NCI-H2029 treated with DMSO at 0.1 percent for 48 hours (cell line): ENCODE results near the gene MAP2K6.

Source experiments
- DNase-seq: peaks from one replicate; lab custom pipeline; 2025; lab: John Stamatoyannopoulos, UW

Gene MAP2K6

DNA sequence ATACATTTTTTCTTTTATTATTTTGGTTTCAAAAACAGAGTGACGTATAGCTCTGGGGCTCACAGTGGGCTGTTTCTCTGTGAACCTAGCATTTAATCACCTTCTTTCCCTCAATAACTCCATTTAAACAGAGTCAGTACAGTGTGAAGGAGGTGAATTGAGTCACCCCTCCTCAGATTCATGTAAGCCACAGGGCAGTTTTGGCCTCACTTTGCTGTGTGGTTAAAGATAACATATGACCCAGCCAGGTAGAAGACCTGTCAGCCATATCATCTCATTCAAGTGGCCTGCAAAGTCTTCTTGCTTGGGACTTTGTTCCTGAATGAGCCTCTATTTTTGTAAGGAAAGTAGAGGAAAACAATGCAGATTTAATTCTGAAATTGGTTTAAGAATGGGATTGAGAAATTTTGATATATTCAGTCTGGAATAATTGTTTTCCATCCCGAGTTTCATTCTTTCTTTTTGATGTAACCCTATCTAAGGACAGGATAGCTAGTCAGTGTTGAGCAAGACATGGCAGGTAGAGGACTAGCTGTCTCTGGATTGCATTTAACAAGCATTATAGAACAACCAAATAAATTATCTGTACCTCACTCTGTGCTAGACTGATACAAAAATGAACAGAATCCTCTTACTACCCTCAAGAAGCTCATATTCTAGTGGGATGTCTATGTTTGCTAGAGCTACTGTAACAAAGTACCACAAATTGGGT lies 13.1 kb downstream of the MAP2K6 start:
- no peak for DNase-seq

DNA sequence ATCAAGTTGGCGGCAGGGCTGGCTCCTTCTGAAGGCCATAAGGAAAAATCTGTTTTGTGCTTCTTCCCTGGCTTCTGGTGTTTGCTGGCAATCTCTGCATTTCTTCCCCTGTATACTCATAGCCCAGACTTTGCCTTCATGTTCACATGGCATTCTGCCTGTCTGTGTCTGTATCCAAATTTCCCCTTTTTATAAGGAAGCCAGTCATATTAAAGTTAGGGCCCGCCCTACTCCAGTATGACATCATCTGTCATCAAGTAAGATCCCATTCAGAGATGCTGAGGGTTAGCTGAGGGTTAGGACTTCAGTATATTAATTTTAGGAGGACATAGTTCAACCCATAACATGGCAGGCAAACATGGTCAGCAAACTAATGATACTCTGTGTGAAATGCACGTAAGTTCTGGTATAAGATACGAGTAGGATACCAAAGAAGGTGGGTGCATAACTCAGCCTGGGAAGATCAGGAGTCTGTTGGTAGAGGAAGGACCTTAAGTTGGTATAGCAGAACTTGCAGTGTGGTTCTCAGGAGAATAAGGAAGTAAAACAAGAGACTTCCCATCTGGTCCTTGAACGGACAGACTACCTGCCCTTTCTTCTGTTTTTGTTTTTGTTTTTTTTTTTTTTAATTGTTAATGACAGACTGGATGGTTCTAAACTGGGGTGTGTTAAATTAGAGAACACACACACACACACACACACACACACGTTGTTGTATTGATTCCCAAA lies 13.9 kb downstream of the MAP2K6 start:
- DNase-seq = no peak

DNA sequence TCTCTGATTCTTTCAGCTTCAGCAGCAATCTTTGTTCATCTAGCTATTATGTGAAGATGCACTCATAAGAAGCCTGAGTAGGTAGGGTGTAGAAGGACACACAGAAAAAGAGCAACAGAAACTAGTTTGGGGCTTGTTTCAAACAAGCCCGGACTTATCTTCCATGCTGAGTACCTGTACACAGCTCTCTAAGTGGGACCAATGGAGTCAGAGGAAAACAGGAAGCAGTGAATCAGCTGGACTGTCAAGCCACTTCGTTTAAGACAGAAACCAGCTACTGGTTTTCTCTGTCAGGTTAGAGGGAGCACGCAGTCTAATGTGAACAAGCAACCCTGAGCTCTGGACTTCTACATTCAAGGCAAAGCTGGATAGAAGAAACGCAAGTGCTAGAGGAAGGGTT lies 16.0 kb downstream of the MAP2K6 start:
- DNase-seq = no peak

DNA sequence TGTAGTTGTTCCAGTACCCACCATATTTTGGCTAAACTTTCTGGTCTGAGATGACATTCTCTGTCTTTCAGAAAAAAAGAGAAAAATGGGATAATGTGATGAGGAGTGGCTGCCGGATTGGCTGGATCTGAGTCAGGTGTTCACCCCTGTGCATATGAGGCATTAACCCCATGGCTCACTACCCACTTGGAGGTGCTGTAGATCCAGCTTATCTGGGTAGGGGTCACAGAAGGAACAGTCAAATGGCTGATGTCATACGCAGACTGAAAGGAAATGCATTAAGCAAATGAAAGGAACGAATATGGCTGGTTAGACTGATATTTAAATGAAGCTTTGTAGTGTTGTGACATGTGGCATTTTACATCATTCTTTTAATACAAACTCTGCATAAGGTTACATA lies 17.3 kb downstream of the MAP2K6 start:
- DNase-seq = no peak

DNA sequence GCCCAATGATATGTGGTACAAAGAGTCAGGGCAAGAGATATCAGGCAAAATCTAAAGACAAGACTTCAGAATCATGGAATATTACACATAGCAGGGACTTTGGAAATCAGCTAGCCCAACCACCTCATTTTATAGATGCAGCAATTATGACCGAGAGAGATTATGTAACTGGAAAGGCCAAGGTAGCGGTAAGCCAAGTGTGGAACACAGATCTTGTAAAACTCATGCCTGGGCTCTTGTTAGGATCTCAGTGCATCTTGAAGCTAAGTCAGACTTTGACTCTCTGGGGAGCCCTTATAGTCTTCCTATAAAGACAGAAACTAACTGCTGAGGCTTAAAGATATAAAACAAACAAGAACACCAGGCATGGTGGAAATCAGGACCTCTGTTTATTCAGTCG lies 18.6 kb downstream of the MAP2K6 start:
- DNase-seq = no peak

DNA sequence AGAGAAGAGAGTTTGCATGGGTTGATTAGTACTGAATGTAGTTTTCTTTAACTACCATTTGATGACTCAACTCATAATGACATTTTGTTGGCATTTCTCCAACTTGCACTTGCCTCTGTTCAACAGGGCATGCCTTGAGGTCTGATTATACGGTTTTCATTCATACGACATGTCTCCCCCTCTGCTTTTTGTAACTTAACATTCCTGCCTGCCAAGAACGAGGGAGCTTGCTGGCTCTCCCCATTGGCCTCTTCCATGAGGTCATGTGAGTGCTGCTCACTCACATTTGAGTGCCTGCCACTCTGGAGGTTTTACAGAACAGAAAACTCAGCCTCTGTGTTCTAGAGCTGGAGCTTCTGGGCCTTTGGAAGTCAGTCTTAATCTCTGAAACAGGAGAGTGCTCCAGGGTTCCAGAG lies 19.7 kb downstream of the MAP2K6 start:
- DNase-seq = no peak

DNA sequence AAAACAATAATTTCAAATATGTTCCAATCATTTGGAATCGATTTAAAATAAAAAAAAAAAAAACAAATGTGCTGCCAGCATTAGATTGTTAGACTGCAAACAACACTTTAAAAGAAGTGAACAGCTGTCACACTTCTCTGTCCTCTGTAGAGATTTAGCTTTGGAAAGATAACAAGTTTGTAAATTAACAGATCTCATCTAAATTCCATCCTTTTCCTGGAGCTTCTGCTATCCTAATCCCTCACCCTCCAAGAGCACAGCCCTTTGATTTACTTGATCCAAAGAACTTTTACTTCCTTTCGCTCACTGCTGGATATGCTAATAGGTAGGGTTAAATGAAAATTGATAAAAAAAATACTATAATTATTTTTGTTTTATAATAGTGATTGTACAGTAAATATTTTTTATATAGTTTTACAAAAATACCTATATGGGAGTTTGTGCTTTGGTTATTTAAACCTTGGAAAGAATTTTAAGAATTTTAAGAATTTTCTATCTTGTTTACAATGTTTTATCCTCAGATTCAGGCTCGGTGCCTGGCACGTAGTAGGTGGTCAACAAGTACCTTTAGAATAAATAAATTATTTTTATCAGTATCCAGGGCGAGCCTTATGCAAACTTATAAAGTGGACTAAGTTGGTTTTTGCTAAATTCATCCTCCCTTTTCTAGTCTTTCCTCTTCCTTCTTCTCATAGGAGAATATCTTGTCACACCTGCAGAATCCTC lies 21.6 kb downstream of the MAP2K6 start:
- DNase-seq = no peak

DNA sequence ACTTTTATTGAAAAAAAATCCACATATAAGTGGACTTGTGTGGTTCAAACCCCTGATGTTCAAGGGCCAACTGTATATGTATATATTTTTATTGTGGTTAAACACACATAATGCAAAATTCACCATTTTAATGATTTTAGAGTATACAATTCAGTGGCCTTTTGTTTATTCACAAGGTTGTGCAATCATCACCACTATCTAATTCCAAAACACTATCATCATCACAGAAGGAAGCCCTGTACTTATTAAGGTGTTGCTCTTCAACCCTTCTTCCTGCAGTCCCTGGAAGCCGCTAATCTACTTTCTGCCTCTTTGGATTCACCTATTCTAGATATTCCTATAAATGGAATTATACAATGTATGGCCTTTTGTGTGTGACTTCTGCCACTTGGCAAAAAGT lies 23.0 kb downstream of the MAP2K6 start:
- DNase-seq = no peak

DNA sequence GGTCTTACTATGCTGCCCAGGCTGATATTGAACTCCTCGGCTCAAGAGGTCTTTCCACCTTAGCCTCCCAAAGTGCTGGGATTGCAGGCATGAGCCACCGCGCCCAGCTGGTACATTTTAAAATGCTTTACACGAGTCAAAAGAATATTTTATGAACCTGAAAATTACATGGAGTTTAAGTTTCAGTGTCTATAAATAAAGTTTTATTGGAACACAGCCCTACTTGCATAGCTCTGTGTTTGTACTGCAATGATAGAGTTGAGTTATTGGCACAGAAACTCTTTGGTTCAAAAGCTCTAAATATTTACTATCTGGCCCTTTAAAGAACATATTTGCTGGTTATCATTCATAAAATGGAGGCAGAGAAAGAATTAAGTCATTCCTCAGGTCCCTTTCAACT lies 24.3 kb downstream of the MAP2K6 start:
- DNase-seq = no peak

DNA sequence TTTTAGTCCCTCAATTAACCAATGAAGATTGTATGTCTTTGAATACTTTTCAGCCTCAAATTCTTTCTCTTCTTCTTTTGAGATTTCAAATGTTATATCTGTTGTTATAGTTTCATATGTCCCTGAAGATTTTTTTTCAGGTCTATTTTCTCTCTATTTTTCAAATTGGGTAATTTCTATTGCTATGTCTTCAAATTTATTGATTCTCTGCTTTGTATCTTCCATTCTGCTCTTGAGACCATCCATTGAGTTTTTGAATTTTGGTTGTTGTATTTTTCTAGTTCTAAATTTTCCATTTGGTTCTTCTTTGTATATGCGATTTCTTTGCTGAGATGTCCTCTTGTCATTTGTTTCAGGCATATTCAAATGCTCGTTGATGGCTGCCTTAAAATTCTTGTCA lies 26.7 kb downstream of the MAP2K6 start:
- DNase-seq = no peak

DNA sequence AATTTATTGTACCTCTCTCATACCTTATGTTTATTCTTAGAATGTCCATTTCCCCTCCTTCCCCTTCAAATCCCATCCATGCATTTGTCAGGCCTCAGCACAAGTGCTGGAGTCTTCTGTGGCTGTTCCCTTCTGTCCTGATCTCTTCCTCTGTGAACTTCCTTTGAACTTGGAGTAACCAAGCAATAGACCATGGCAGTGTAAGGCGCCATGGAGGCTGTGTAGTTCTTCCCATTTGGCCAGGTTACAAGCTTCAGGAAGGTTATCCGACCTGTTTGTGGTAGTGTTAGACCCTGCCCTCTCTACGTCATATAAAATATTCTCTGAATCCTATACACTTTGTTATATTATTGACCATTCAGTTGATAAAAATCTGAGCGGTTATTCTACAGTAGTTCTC lies 28.6 kb downstream of the MAP2K6 start:
- DNase-seq = no peak

DNA sequence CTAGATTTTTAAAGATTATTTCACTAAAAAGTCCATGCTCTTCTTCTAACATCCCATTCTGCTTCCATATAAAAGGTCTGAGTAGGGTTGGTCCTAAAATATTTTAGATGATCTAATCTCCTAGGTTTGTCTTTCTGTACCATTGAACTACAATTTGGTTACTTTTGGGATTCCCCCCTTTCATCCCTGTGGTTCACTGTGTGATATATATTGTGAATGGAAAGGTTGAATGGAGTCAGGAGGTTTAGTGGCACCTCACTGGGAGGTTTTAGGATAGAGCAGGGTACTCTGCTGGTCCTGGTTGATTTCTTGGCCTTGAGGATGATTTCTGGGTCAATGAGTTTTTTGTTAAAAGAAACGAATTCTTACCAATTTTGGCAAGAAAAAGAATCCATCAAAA lies 29.5 kb downstream of the MAP2K6 start:
- DNase-seq = no peak

DNA sequence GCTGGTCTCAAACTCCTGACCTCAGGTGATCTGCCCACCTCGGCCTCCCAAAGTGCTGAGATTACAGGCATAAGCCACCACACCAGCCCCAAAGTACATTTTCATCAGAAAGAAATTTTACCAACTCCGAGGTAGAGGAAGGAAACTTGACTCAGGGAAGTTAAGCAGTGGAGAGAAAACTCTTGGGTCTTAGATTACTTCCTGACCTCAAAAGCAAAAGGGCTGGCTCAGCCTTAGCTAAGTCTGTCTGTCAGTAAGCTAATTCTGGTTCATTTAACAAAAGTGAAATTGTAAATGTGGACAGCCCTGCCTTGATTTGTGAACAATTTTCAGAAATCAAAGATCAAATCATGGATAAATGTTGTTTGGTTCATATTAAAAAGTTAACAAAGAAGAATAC lies 30.6 kb downstream of the MAP2K6 start:
- DNase-seq = no peak

DNA sequence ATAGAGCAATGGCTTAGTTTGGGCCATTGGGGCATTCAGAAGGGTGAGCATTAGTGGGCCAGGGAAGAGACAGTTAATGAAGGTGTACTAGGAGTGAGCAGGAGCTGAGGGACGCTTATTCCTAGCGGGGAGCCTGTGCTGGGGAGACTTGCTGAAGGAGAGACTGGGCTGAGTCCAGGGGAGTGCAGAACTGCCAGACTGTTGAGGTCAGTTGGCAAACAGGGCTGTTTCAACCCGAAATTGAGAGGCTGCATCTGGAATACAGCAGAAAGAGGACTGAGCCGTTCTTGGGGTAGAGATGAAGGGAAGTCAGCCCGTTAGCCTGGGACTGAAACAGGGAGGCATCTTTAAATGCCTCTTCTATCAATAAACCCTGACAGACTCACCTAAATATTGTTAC lies 33.2 kb downstream of the MAP2K6 start:
- DNase-seq = no peak

DNA sequence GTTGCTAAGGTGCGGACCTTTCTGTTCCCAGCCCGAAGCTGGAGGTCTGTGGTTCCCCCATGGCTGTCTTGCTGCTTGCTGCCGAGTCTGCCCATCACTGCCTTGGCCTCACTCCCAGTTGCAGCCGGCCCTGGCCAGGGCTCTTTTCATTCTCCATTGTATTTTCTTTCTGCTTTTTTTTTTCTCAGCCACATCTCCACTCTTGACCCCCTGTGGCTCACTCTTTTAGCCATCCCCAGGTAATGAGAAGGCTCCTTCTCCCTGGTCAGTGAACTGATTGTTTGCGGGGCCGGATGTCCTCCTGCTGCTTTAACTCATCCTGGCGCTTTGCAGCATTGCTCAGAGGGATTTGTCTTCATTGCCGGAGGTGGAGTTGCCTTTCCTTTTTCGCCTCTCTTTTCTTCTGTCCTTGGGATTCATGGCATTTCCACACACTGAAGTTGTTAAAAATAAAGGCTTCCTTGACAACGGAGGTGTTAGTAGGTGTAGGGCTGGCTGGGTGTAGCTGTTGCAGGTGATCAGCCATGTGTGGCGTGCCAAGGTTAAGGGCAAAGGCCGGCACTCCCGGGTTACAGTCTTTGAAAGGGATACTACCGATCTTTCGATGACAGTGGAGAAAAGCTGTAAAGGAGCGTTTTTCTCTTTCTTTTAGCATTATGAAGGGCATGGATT lies 34.1 kb downstream of the MAP2K6 start:
- DNase-seq = no peak

DNA sequence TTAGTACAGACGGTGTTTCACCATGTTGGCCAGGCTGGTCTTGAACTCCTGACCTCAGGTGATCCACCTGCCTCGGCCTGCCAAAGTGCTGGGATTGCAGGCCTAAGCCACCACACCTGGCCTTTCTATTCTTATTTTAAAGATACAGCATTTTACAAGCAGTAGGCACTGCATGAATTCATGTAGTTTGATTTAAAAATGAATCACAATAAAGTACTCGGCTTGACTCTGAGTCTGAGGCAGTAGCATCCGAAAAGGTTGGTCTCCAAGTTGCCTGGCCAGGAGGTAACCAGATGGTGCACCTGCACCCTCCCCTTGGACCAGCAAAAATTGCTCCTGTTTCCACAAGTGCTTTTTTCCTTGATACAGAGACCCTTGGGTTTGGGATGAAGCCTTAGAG lies 35.6 kb downstream of the MAP2K6 start:
- DNase-seq = no peak

DNA sequence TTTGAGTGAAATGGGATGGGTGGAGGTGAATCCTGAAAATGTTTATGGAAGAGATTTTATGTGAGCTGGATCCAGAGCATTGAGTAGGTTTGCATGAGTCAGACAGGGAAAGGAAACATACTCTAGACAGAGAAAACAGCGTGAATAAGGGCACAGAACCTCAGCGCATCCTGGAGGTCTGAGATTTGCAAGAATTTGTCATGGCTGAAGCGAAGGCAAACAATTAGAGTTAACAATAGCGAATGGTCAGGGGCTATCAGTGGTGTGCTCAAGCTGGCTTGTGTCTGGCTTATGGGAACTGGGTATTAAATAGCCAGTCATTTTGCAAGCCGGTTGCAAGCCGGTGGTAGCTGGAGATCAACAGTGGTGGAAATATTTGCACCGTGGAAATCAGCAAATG lies 36.4 kb downstream of the MAP2K6 start:
- DNase-seq = no peak

DNA sequence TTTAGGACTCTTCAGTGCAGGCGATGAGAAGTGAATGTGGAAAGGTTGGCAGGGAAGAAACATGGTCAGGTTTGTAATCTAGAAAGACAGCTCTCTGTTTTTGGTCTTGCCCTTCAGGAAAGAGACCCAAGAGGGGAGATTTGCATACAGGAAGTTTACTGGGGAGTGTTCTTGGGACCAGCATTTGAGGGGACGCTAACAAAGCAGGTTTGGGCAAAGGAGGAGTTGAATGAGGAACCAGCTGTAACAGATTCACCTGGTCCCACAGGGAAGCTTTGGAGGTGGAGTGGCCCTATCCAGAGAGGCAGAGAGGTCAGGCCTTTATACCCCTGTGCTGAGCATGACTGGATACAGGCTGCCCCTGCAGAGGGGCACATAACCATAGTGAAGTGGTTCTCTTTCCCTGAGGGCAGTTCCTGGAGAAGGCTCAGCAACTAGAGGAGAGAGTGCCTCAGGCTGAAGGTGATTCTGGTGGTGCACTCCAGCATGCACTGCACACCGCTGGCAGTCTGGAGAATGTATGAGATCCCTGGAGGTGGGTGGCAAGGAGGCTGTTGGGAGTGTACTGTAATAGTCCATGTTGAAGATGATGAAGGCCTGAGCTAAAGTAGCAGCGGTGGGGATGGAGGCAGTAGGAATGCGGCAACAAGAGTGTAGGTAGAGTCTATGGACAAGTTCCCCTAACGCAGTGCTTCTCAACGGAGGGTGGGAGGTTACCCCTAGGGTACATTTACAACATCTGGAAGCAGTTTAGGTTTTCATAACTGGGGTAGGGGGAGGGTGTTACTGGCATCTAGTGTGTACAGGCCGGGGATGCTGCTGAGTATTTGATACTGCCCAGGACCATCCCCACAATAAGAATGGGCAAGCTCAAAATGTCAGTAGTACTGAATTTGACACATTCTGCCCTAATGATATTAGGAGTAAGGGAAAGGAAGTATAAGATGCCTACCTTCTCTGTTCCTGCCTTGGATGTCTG lies 37.2 kb downstream of the MAP2K6 start:
- DNase-seq = no peak

DNA sequence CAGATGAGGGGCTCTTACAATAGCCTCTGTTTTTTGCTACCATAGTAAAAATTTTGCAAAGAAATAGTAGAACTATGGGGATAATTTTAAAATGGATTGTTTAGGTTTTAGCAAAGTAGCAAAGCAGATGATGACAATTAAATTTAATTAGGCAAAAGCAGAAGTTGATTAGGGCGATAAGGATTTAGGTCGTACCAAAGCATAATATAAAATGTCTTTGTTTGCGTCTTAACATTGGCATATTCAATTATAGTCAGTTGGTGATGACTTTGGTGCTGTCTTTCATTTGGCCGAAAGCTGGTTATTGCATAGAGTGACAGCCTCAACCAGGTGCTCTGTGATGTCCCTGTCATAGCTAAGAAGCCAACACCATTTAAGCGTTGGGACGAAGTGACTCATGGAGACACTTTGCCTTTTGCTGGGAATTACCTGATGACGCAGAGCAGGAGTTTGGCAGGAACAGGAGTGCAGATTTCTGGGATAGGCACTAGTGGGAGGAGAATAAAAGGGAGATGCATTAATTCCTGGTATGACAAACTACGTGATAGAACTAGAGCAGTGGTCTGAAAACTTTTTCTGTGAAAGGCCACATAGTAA lies 38.3 kb downstream of the MAP2K6 start:
- no peak for DNase-seq

DNA sequence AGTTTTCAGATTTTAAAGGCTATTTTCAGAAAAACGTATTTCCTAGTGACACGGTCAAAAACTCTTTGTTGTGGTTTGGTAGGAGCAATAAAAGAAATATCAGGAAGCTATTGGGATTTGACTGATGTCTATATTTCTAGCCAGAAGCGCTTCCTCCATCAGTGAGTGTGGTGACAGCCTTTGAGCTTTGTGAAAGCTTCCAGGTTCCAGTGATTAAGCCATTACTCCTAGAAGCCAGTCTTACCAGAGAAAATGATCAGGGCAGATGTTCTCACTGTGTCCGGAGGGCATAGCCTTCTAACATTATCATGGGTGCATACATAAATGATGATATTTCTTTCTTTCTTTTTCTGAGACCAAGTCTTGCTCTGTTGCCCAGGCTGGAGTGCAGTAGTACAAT lies 39.6 kb downstream of the MAP2K6 start:
- no peak for DNase-seq

DNA sequence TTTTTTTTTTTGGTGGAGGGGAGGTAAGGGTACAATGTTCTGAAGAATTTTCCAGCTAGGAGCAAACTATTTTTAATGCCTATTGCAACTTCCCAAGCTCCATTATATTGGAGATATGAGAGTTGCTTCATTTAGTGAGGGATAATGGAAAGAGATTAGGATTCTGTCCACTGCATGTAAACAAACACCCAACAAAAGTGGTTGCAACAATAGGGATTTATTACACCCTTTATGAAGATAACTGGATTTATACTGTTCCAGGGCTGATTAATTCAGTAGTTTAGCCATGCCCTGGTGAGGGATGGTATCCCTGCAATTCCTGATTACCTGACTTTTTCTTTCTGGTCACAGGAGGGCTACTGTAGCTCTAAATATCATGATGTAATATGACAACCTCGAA lies 40.5 kb downstream of the MAP2K6 start:
- DNase-seq = no peak
